ENCODE data around the gene PHLDA1. TPM values are rescaled to one million over a fixed set of nuclear protein-coding genes. Genes with fewer than 3 reads are reported as not detected.

The PHLDA1 gene
- total RNA-seq, 1 donor from 2014 or later = 16.2 TPM

GRCh38 chr12:75981247-75982168, 50.1 kb downstream of the PHLDA1 start:
- no peaks in the 10 kb centered on the region for H3K27me3 ChIP-seq
- no peaks in the 10 kb centered on the region for H3K9me3 ChIP-seq
- no peaks in the 10 kb centered on the region for H3K36me3 ChIP-seq
- ATAC-seq = no peak
- no peak for TF ChIP-seq CTCF (IDR thresholded peaks at IDR 0.05)
- H3K4me1 ChIP-seq = peaks cover 52% of the 10 kb centered on the region
- no peak for DNase-seq
- H3K4me3 ChIP-seq = no peak overlapping the region
- intact Hi-C loops (cut with DNase I) = no loop called here
- no peak overlapping the region for H3K27ac ChIP-seq

DNA sequence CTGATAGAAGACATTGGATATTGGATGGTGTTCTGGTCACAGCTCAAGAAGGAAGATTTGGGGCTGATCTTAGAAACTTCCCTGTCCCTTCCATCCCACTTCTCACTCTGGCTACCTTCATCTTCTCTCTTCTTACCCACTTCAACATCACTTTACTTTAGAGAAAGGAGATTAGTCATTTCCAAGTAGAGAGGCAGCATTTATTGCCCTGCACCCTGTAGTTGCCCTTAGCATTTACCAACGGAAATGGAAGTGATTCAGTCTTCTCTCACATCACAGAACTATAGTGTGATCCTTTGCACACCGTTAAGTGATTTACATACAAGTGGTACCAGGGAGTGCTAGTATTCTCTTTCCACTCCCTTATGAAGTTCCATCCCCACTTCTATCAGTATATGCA, 52.4 kb downstream of the PHLDA1 start:
- ATAC-seq = no peak

DNA sequence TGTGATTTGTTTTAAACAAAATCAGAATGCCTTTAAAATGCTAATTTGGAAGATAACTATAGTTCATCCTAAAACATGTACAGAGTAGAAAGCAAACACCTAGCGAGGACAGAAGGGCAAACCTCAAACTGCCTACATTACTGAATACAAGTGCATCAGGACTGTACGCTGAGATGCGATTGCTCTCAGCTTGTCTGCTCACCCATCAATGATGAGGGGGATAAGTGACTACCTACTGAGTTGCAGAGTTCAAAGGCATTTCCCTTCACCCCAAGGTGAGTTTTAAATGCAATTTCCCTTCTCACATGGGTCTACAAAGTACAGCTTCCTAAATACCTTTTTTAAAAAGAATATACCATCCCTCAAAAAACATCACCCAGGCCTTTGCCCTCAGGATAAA, 52.9 kb downstream of the PHLDA1 start:
- H3K4me1 ChIP-seq = peaks cover 70% of the 10 kb centered on the region
- H3K36me3 ChIP-seq = no peaks in the 10 kb centered on the region
- H3K9me3 ChIP-seq = no peaks in the 10 kb centered on the region
- TF ChIP-seq CTCF (IDR thresholded peaks at IDR 0.05) = no peak
- no peak overlapping the region for H3K4me3 ChIP-seq
- ATAC-seq = no peak
- H3K27ac ChIP-seq = peak overlapping the region; percentile 80
- no peaks in the 10 kb centered on the region for H3K27me3 ChIP-seq
- intact Hi-C loops (cut with DNase I) = no loop called here
- DNase-seq = no peak

More for the DNA sequence above, 52.4 kb downstream of the PHLDA1 start:
- DNase-seq = no peak
- Histone ChIP-seq H3K4me3 (no peak overlapping the region), H3K27me3 (no peaks in the 10 kb centered on the region), H3K9me3 (no peaks in the 10 kb centered on the region), H3K36me3 (no peaks in the 10 kb centered on the region), H3K27ac (peak overlapping the region; percentile 80), H3K4me1 (peaks cover 70% of the 10 kb centered on the region)
- TF ChIP-seq CTCF (IDR thresholded peaks at IDR 0.05) = no peak
- intact Hi-C loops (cut with DNase I) = no loop called here

DNA sequence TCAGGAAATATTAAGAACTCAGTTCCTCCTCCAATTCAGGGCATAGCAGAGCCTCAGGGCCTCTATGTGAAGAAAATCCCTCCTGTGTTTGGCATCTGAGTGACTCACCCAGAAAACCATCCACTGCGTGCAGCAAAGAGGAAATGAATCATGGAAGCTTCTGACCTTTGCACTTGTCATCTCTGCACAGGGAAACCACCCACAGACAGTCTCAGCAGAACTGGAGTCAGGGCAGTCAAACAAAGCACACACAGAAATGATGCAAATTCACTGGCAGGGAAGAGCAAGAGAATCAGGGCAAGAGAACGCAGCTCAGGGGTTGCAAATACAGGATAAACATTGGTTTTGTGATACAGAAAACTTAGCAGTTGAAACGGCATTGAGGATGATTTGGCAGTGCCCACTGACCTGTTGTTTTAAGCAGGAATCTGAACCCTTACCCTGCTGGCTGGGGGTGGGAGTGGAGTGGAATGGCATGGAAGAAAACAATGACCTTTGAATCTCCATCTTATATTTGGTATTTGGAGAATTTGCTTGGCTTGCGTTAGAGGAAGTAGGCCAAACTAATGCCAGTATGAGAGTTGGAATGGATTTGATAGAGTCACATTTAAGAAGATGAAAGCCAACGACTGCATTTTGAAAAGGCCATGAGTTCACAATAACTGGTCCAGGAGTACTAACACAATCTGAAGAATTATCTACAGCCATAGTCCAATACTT, 53.5 kb downstream of the PHLDA1 start:
- ATAC-seq = peak; percentile 96
- H3K9me3 ChIP-seq = no peaks in the 10 kb centered on the region
- peak overlapping the region; percentile 80 for H3K27ac ChIP-seq
- intact Hi-C loops (cut with DNase I) = no loop called here
- H3K36me3 ChIP-seq = no peaks in the 10 kb centered on the region
- H3K4me1 ChIP-seq = peaks cover 70% of the 10 kb centered on the region
- no peak for DNase-seq
- no peak for TF ChIP-seq CTCF (IDR thresholded peaks at IDR 0.05)
- H3K4me3 ChIP-seq = no peak overlapping the region
- no peaks in the 10 kb centered on the region for H3K27me3 ChIP-seq

DNA sequence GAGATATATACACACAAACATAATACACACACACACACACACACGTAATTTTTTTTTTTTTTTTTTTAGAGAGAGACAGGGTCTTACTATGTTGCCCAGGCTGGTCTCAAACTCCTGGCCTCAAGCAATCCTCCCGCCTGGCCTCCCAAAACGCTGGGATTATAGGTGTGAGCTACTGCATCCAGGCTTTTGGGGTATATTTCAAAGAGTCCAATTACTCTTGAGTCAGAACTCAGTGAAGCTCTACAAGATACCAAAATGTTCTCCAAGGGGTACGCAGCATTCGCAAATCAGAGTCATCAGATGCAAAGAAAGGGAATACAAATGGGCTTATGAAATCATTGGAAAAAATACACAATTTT, 54.0 kb downstream of the PHLDA1 start:
- peak overlapping the region; percentile 65 for H3K27ac ChIP-seq
- DNase-seq (no peak), ATAC-seq (no peak)
- no peaks in the 10 kb centered on the region for H3K27me3 ChIP-seq
- no peaks in the 10 kb centered on the region for H3K36me3 ChIP-seq
- TF ChIP-seq CTCF (IDR thresholded peaks at IDR 0.05) = no peak
- H3K4me3 ChIP-seq = no peak overlapping the region
- intact Hi-C loops (cut with DNase I) = no loop called here
- peaks cover 66% of the 10 kb centered on the region for H3K4me1 ChIP-seq
- H3K9me3 ChIP-seq = no peaks in the 10 kb centered on the region
